Gastrocnemius medialis (tissue), 4 donors: ENCODE data around the gene HIGD2A. TPM values are rescaled to one million over a fixed set of nuclear protein-coding genes. Genes with fewer than 3 reads are reported as not detected.

Experiments used
- ATAC-seq, 2 donors: fragments of 150-250 bp; one replicate each; pipeline ENCODE4 v1.9.1; 2016
- DNase-seq, 2 donors: peaks; one replicate each; pipeline ENCODE4 v3.0.0-alpha.2; 2019
- H3K27ac ChIP-seq, 4 donors: fragments of 200-600 bp; sonication (generic); 1 replicate in 1 of 4; 2 replicates in 3 of 4; pipeline ENCODE4 v1.5.1; 2016 to 2018; ENCODE audit warnings: mild to moderate bottlenecking in 2 of 4, moderate library complexity in 1 of 4
- H3K27me3 ChIP-seq, 3 donors: fragments of 200-600 bp; sonication (generic) in 2 of 3; 1 replicate in 1 of 3; 2 replicates in 2 of 3; pipeline versions ENCODE4 v1.5.1 to v1.6.0; 2016 to 2019; ENCODE audit warnings: mild to moderate bottlenecking in 1 of 3, moderate library complexity in 1 of 3
- H3K36me3 ChIP-seq, 2 donors: fragments of 200-600 bp; sonication (generic) in 1 of 2; one replicate each; pipeline ENCODE4 v1.5.1; 2017 to 2018
- H3K4me1 ChIP-seq, 2 donors: fragments of 200-600 bp; sonication (generic) in 1 of 2; one replicate each; pipeline ENCODE4 v1.5.1; 2016 to 2017; ENCODE audit warnings: mild to moderate bottlenecking in 2 of 2
- H3K4me3 ChIP-seq, 4 donors: fragments of 200-600 bp; sonication (generic) in 3 of 4; 1 replicate in 1 of 4; 2 replicates in 3 of 4; pipeline ENCODE4 v1.5.1; 2016 to 2019; ENCODE audit warnings: mild to moderate bottlenecking in 2 of 4
- H3K9me3 ChIP-seq, 3 donors: fragments of 200-600 bp; sonication (generic) in 2 of 3; 1 replicate in 1 of 3; 2 replicates in 2 of 3; pipeline ENCODE4 v1.5.1; 2016 to 2019
- POLR2A ChIP-seq, 2 donors: fragments of 450-650 bp; IDR thresholded peaks; one replicate each; pipeline ENCODE4 v1.6.1; 2017; ENCODE audit warnings: antibody characterized with exemption in 2 of 2, mild to moderate bottlenecking in 2 of 2, moderate library complexity in 2 of 2
- in situ Hi-C, 4 donors: fragments of 200-750 bp; cut with MboI; loops; one replicate each; pipeline versions ENCODE4 v1.15.0 to v1.8.0; 2017; ENCODE audit warnings: low sequenced_read_pairs in 4 of 4
- intact Hi-C: fragments of 100-400 bp; cut with DNase I; formaldehyde crosslinking; loops from one replicate; pipeline ENCODE4 v1.15.1; 2023; ENCODE audit warnings: low total_unique reads
- total RNA-seq, 4 donors: library from RNA; depleted of rRNA; stranded (reverse); fragments of >200 nt; gene quantifications; one replicate each; pipeline versions ENCODE4 v1.1.0 to v1.2.3, GENCODE V29; 2016
- TF ChIP-seq, protein P1 (sequence below), 5 experiments: fragments of 450-650 bp in 3 of 5; fragments of 200-600 bp in 2 of 5; sonication (generic) in 2 of 5; IDR thresholded peaks in 4 of 5; conservative IDR thresholded peaks in 1 of 5; 1 replicate in 4 of 5; 2 replicates in 1 of 5; pipeline ENCODE4 v1.5.1; 2016 to 2019; ENCODE audit warnings: antibody characterized with exemption in 5 of 5, mild to moderate bottlenecking in 3 of 5, moderate library complexity in 3 of 5

HIGD2A gene
- total RNA-seq, 4 donors from 2014 or later, result 189 to 274 (median 229) TPM

- H3K4me3 ChIP-seq, result peak overlapping the region; percentile 76 to 97 (median 92)
- in situ Hi-C loops, result loop anchor here in 1 of 4 donors (25.0 kb wide), 1 partner anchor 123 kb away; the partner anchor contains the start of genes CDHR2 and RNF44
- no peak for ATAC-seq
These were observed 26.2 kb downstream of the HIGD2A start for GRCh38 chr5:176414704-176415103.

GRCh38 chr5:176415240-176415951 lies 26.8 kb downstream of the HIGD2A start:
- H3K4me3 ChIP-seq, result peak overlapping the region; percentile 76 to 97 (median 92)
- no peak for ATAC-seq
- TF ChIP-seq POLR2A (IDR thresholded peaks at IDR 0.05), result no peak
- TF ChIP-seq, protein P1, sequence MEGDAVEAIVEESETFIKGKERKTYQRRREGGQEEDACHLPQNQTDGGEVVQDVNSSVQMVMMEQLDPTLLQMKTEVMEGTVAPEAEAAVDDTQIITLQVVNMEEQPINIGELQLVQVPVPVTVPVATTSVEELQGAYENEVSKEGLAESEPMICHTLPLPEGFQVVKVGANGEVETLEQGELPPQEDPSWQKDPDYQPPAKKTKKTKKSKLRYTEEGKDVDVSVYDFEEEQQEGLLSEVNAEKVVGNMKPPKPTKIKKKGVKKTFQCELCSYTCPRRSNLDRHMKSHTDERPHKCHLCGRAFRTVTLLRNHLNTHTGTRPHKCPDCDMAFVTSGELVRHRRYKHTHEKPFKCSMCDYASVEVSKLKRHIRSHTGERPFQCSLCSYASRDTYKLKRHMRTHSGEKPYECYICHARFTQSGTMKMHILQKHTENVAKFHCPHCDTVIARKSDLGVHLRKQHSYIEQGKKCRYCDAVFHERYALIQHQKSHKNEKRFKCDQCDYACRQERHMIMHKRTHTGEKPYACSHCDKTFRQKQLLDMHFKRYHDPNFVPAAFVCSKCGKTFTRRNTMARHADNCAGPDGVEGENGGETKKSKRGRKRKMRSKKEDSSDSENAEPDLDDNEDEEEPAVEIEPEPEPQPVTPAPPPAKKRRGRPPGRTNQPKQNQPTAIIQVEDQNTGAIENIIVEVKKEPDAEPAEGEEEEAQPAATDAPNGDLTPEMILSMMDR (IDR thresholded peaks at IDR 0.05 in 4 of 5, conservative IDR thresholded peaks at IDR 0.05 in 1 of 5), result no peak
- H3K27ac ChIP-seq, result peak overlapping the region; percentile 88 to 99 (median 98)
- intact Hi-C loops (loop anchor here (10.0 kb wide), 1 partner anchor 159 kb away; no protein-coding TSS in a partner anchor), in situ Hi-C loops (loop anchor here in 1 of 4 donors (25.0 kb wide), 1 partner anchor 122 kb away; the partner anchor contains the start of genes CDHR2 and RNF44)
- H3K36me3 ChIP-seq, result peaks cover 0 to 3% of the 10 kb centered on the region in 2 donors
- H3K4me1 ChIP-seq, result peaks cover 41 to 46% of the 10 kb centered on the region in 2 donors
- DNase-seq, result peak in 1 of 2 donors; percentile 57
- H3K9me3 ChIP-seq, result no peaks in the 10 kb centered on the region
- H3K27me3 ChIP-seq, result no peaks in the 10 kb centered on the region

More at GRCh38 chr5:176414704-176415103, 26.2 kb downstream of the HIGD2A start:
- Histone ChIP-seq H3K27ac (peak overlapping the region; percentile 88 to 99 (median 98)), H3K9me3 (no peaks in the 10 kb centered on the region), H3K4me1 (peaks cover 41 to 46% of the 10 kb centered on the region in 2 donors), H3K27me3 (no peaks in the 10 kb centered on the region), H3K36me3 (peaks cover 0 to 10% of the 10 kb centered on the region in 2 donors)
- intact Hi-C loops, result loop anchor here (10.0 kb wide), 1 partner anchor 160 kb away; no protein-coding TSS in a partner anchor
- DNase-seq, result no peak
- TF ChIP-seq, protein P1 (IDR thresholded peaks at IDR 0.05 in 4 of 5, conservative IDR thresholded peaks at IDR 0.05 in 1 of 5), result no peak
- TF ChIP-seq POLR2A (IDR thresholded peaks at IDR 0.05), result no peak

DNA sequence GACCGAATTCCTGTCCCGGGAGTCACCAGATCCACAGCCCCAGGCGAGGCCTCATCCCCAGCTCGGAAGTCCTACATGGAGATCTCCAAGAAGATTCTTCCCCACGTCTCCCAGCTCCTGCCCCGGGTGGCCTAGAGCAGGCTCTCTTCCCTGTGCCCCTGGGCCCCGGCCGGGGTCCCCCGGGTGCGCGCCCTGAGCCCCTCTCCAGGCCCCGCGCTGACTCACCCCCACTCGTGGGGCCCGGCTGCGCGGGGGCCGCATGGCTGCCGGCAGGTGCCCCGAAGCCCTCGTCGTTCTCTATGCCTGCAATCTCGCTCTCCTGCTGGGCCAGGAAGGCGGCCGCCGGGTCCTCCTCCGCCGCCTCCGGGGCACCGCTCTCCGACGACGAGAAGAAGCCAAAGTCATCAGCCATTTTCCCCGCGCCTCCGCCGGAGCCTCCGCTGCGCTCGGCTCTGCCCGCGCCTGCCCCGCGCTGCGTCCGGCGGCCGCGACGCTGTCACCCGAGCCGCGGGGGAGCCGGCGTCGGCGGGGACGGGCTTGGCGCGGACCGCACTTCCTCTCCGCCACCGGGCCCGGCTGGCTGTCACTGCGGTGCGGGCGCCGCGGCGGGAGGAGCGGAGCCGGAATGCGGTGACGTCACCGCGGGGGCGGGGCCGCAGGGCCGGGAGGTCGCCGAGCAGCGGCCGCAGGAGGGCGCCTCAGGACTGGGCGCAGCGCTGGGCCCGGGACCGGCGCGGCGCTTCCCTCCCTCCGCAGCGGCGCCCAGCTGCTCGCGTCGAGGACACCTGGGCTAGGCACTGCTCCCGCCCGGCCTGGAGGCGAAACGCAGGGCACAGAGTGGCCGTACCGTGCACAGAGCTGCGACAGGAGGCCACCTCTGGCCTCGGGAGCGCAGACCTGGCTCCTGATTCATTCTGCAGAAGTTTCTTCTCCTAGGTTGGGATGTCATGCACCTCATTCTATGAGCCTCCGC lies 27.7 kb downstream of the HIGD2A start, which contains the start of gene CLTB:
Gene CLTB, minus strand, starts transcription at position 588 of the 973 bp plus-strand sequence. Its CDS starts 176 bp downstream, at position 412.
- ATAC-seq (peak; percentile 83 to 88), DNase-seq (peak; percentile 83 to 89)
- H3K4me3 ChIP-seq, result peak within 1 kb of the TSS; percentile 76 to 97 (median 92)
- H3K27me3 ChIP-seq, result no peaks in the 10 kb centered on the region
- H3K4me1 ChIP-seq, result peaks cover 39 to 41% of the 10 kb centered on the region in 2 donors
- in situ Hi-C loops, result loop anchor here in 1 of 4 donors (25.0 kb wide), 1 partner anchor 121 kb away; the partner anchor contains the start of genes CDHR2 and RNF44
- intact Hi-C loops, result loop anchor here (1.0 to 10.0 kb wide), 6 partner anchors 27 to 231 kb away; partner anchors contain the start of genes FAF2, KIAA1191, RNF44 and TSPAN17
- peak within 1 kb of the TSS; percentile 88 to 99 (median 98) for H3K27ac ChIP-seq
- H3K36me3 ChIP-seq, result no peaks in the 10 kb centered on the region
- TF ChIP-seq, protein P1 (IDR thresholded peaks at IDR 0.05 in 4 of 5, conservative IDR thresholded peaks at IDR 0.05 in 1 of 5), result peak; percentile 53 to 93 (median 91)
- peak; percentile 95 to 96 for TF ChIP-seq POLR2A (IDR thresholded peaks at IDR 0.05)
- H3K9me3 ChIP-seq, result no peaks in the 10 kb centered on the region

DNA sequence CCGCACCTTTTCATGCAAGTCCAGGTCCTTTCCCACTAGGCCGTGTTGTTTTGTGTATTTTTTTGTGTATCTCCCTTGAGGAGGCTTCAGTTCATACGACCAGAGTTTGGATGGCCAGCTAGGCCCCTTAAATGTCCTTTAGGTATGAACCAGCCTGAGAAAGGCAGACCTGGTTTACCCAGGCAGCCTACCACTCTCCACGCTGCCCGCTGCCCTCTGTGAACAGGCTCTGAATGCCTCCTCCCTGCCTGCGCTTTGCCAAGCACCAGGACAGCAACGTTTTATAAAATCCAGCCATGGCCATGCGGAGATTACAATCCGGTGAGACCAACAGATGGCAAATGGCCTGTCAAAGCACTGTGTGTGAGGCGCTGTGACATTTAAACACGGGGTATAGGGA lies 28.4 kb downstream of the HIGD2A start:
- intact Hi-C loops, result loop anchor here (1.0 to 10.0 kb wide), 6 partner anchors 28 to 230 kb away; partner anchors contain the start of genes FAF2, KIAA1191, RNF44 and TSPAN17
- Histone ChIP-seq H3K9me3 (no peaks in the 10 kb centered on the region), H3K4me1 (peaks cover 38 to 41% of the 10 kb centered on the region in 2 donors), H3K27me3 (no peaks in the 10 kb centered on the region), H3K36me3 (no peaks in the 10 kb centered on the region), H3K27ac (peak overlapping the region; percentile 72 to 99 (median 86)), H3K4me3 (peak overlapping the region; percentile 21 to 93 (median 62))
- TF ChIP-seq, protein P1 (IDR thresholded peaks at IDR 0.05 in 4 of 5, conservative IDR thresholded peaks at IDR 0.05 in 1 of 5), result no peak
- TF ChIP-seq POLR2A (IDR thresholded peaks at IDR 0.05), result no peak
- in situ Hi-C loops, result loop anchor here in 1 of 4 donors (25.0 kb wide), 1 partner anchor 120 kb away; the partner anchor contains the start of genes CDHR2 and RNF44
- DNase-seq (no peak), ATAC-seq (peak in 1 of 2 donors; percentile 1)
